ENCODE results near the gene AGMAT. TPM values are rescaled to one million over a fixed set of nuclear protein-coding genes. Genes with fewer than 3 reads are reported as not detected.

Gene AGMAT
- total and polyA plus RNA-seq, 9 of the 15 experiments (the other 6 are each of a cell fraction or from before 2014, with no cell fraction given): not detected

- TF ChIP-seq ETV6 (IDR thresholded peaks at IDR 0.05; ENCODE audit: borderline replicate concordance in 1 of 2, low read depth in 2 of 2, low read length in 1 of 2): no peak
- no peak for TF ChIP-seq ETV6 (CRISPR knock-in tag; IDR thresholded peaks at IDR 0.05; ENCODE audit: borderline replicate concordance)
- TF ChIP-seq YBX1 (IDR thresholded peaks at IDR 0.05): no peak
- TF ChIP-seq MGA (IDR thresholded peaks at IDR 0.05): no peak
- TF ChIP-seq ARHGAP35 (IDR thresholded peaks at IDR 0.05; ENCODE audit: partially characterized antibody): no peak
- TF ChIP-seq KDM4B (IDR thresholded peaks at IDR 0.05; ENCODE audit: borderline replicate concordance in 2 of 2, low read depth in 1 of 2): no peak
- 0 out of 2 replicates have a peak, but pooled peaks have one; percentile 34 for TF ChIP-seq ZNF384 (IDR thresholded peaks at IDR 0.05; ENCODE audit: low read depth, low read length)
- TF ChIP-seq PURB (CRISPR knock-in tag; IDR thresholded peaks at IDR 0.05; ENCODE audit: low read depth): no peak
- TF ChIP-seq POLR2AphosphoS5 (IDR thresholded peaks at IDR 0.05; ENCODE audit: control insufficient read depth, insufficient read depth, low read depth, low read length): peak; percentile 27; the same call in 1 of the 2 replicates
- TF ChIP-seq ZNF586 (CRISPR knock-in tag; conservative IDR thresholded peaks at IDR 0.05): no peak
- TF ChIP-seq SETDB1 (IDR thresholded peaks at IDR 0.05; ENCODE audit: low read length): no peak
- TF ChIP-seq ELF4 (CRISPR knock-in tag; IDR thresholded peaks at IDR 0.05): no peak
- peak; percentile 86 for TF ChIP-seq TAL1 (IDR thresholded peaks at IDR 0.05)
- TF ChIP-seq, protein P1, sequence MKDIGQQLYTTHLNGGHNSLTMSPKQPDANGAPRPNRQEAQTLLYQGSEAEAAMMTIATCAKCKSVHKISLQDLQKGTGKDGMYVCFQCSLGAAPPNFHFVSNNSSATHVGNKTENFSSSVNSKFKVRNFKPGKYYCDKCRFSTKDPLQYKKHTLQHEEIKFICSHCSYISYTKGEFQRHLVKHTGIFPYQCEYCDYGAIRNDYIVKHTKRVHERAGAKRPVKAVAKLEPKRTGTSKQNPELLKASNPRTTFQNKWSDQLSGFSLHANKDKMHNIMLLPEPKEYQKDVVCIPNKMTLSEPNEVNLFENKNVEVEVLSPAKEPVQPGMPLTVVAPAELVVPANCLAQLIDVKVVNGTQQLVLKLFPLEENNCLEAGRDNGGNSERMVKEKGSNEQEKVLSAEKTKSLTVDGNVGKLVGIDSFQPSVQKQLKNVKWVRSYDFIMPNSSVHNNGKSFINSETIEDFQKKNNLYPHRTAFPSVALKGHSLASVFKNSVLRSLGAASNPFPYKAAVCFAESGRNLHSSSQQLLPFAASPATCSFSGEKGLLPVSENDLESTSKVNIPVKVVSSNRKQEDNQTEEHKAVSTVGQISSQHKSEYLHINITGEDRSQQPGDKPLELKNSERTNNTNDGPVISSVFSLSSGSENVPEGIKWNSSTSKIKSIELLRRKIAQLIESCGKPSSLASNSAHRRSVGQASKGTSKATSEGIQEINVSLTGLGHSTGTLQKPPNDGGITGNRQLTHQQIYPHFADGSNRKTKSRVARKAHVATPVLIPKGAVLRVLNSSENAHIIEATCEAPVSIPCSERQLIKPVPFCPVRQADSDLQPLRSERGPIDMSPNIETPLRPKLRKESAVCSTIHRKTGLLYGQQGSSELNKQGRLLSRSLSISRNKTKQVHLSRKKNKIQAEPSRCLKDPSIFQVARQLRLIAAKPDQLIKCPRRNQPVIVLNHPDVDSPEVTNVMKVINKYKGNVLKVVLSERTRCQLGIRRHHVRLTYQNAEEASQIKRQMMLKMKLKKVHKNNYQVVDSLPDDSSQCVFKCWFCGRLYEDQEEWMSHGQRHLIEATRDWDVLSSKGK (CRISPR knock-in tag; IDR thresholded peaks at IDR 0.05): no peak
Observed at GRCh38 chr1:15628003-15628402, 43.2 kb upstream of the AGMAT start (continued).

All from K562 (cell line).